PC-3 (cell line): ENCODE data around the gene FXYD1. TPM values are rescaled to one million over a fixed set of nuclear protein-coding genes. Genes with fewer than 3 reads are reported as not detected.

Experiments
- ATAC-seq: fragments of 200-7000 bp; cut with Tn5 transposase; 2 replicates; pipeline ENCODE4 v1.9.1; 2020; ENCODE audit warnings: mild to moderate bottlenecking, moderate library complexity
- BruUV-seq: library from RNA; stranded (reverse); fragments of 400-500 nt; replicated peaks from 2 replicates; lab custom pipeline; 2021; lab: Mats Ljungman, UMichigan
- CTCF ChIA-PET: fragments of 300-600 bp; sonication (Branson Sonifier 250); formaldehyde crosslinking; loops from one replicate; lab custom pipeline; 2022; ENCODE audit warnings: antibody characterized with exemption; lab: Charles Lee
- POLR2A ChIA-PET: fragments of 300-600 bp; sonication (Branson Sonifier 250); formaldehyde crosslinking; loops from one replicate; lab custom pipeline; 2022; ENCODE audit warnings: antibody characterized with exemption; ENCODE audit not compliant: unreplicated experiment; lab: Charles Lee
- DNase-seq: peaks from one replicate; pipeline ENCODE4 v3.0.0-alpha.2; 2015
- H2AFZ ChIP-seq: fragments of 300-600 bp; sonication (generic); 2 replicates; pipeline ENCODE4 v1.6.0; 2016; ENCODE audit warnings: antibody characterized with exemption, low read length
- H3F3A ChIP-seq: fragments of 300-600 bp; sonication (generic); one replicate; pipeline ENCODE4 v1.6.0; 2017; ENCODE audit warnings: antibody characterized with exemption, low read length, control low read depth, mild to moderate bottlenecking; ENCODE audit not compliant: unreplicated experiment
- H3K27ac ChIP-seq: fragments of 300-600 bp; sonication (generic); 2 replicates; pipeline ENCODE4 v1.5.1; 2016; ENCODE audit warnings: mild to moderate bottlenecking, low read length
- H3K27me3 ChIP-seq: fragments of 300-600 bp; sonication (generic); 2 replicates; pipeline ENCODE4 v1.6.1; 2016; ENCODE audit warnings: low read length, mixed read lengths
- H3K36me3 ChIP-seq: fragments of 300-600 bp; sonication (generic); 2 replicates; pipeline ENCODE4 v1.6.1; 2016; ENCODE audit warnings: low read depth, mixed run types, low read length, mixed read lengths
- H3K4me1 ChIP-seq: fragments of 300-600 bp; sonication (generic); 2 replicates; pipeline ENCODE4 v1.5.1; 2016; ENCODE audit warnings: low read length; ENCODE audit not compliant: insufficient read depth
- H3K4me2 ChIP-seq: fragments of 300-600 bp; sonication (generic); 2 replicates; pipeline ENCODE4 v1.6.0; 2016; ENCODE audit warnings: low read length
- H3K4me3 ChIP-seq: fragments of 300-600 bp; sonication (generic); 2 replicates; pipeline ENCODE4 v1.5.1; 2016; ENCODE audit warnings: mild to moderate bottlenecking, low read length, mixed read lengths
- H3K79me2 ChIP-seq: fragments of 300-600 bp; sonication (generic); 2 replicates; pipeline ENCODE4 v1.6.1; 2017; ENCODE audit warnings: low read length, mixed read lengths
- H3K9ac ChIP-seq: fragments of 300-600 bp; sonication (generic); 2 replicates; pipeline ENCODE4 v1.6.0; 2016; ENCODE audit warnings: mild to moderate bottlenecking, low read length
- H3K9me2 ChIP-seq: fragments of 300-600 bp; sonication (generic); replicated peaks from 2 replicates; pipeline ENCODE4 v1.6.1; 2016; ENCODE audit warnings: mixed run types, low read length, mixed read lengths
- H3K9me3 ChIP-seq: fragments of 300-600 bp; sonication (generic); 2 replicates; pipeline ENCODE4 v1.6.1; 2016; ENCODE audit warnings: low read length, mixed read lengths
- H4K20me1 ChIP-seq: fragments of 300-600 bp; sonication (generic); 2 replicates; pipeline ENCODE4 v1.6.1; 2016; ENCODE audit warnings: low read length, mixed read lengths
- CTCF ChIP-seq: fragments of 300-600 bp; sonication (generic); conservative IDR thresholded peaks from 2 replicates; pipeline ENCODE4 v1.5.1; 2017; ENCODE audit warnings: antibody characterized with exemption, low read depth, mild to moderate bottlenecking, low read length
- EZH2 ChIP-seq: fragments of 300-600 bp; sonication (generic); IDR thresholded peaks from one replicate; pipeline ENCODE4 v1.6.1; 2017; ENCODE audit warnings: antibody characterized with exemption, mild to moderate bottlenecking, low read length; ENCODE audit not compliant: unreplicated experiment
- EZH2phosphoT487 ChIP-seq: fragments of 300-600 bp; sonication (generic); IDR thresholded peaks from 2 replicates; pipeline ENCODE4 v1.6.1; 2018; ENCODE audit warnings: mild to moderate bottlenecking, antibody characterized with exemption, low read length, borderline replicate concordance
- intact Hi-C: fragments of 100-400 bp; cut with micrococcal nuclease; formaldehyde crosslinking; loops from 2 replicates; pipeline ENCODE4 v1.9.0; 2023
- total RNA-seq: library from RNA; depleted of rRNA; stranded (reverse); fragments of >200 nt; gene quantifications from 2 replicates; pipeline ENCODE4 v1.2.3, GENCODE V29; 2014

Gene FXYD1
- total RNA-seq, 1 experiment from 2014 or later = not detected

GRCh38 chr19:35106291-35106583 lies 32.4 kb upstream of the FXYD1 start:
- Histone ChIP-seq H3K79me2 (no peaks in the 10 kb centered on the region), H3K4me1 (peaks cover 7% of the 10 kb centered on the region), H2AFZ (no peak overlapping the region), H3K9me2 (no peaks in the 10 kb centered on the region), H3K4me3 (no peak overlapping the region), H3K36me3 (no peaks in the 10 kb centered on the region), H3K9me3 (no peaks in the 10 kb centered on the region), H3K4me2 (no peak overlapping the region), H3K9ac (no peak overlapping the region), H4K20me1 (no peaks in the 10 kb centered on the region), H3K27me3 (no peaks in the 10 kb centered on the region), H3F3A (no peaks in the 10 kb centered on the region), H3K27ac (no peak overlapping the region)
- DNase-seq = no peak
- POLR2A ChIA-PET = no interaction called here
- intact Hi-C loops = no loop called here
- CTCF ChIA-PET = no interaction called here
- no peak for TF ChIP-seq EZH2phosphoT487
- no peak for TF ChIP-seq EZH2
- TF ChIP-seq CTCF = no peak
- no peak for ATAC-seq
- BruUV-seq = no TSS peak

- peak overlapping the region; percentile 89 for H3K27ac ChIP-seq
Observed at GRCh38 chr19:35106898-35107541, 31.6 kb upstream of the FXYD1 start.

More at GRCh38 chr19:35106898-35107541, 31.6 kb upstream of the FXYD1 start:
- no TSS peak for BruUV-seq
- Histone ChIP-seq H3F3A (no peaks in the 10 kb centered on the region), H3K4me3 (no peak overlapping the region), H3K9ac (peak overlapping the region; percentile 45), H3K9me3 (no peaks in the 10 kb centered on the region), H4K20me1 (no peaks in the 10 kb centered on the region), H3K9me2 (no peaks in the 10 kb centered on the region), H3K79me2 (no peaks in the 10 kb centered on the region), H2AFZ (no peak overlapping the region), H3K4me1 (peaks cover 7% of the 10 kb centered on the region), H3K4me2 (peak overlapping the region; percentile 50), H3K36me3 (no peaks in the 10 kb centered on the region), H3K27me3 (no peaks in the 10 kb centered on the region)
- intact Hi-C loops = no loop called here
- DNase-seq (no peak), ATAC-seq (no peak)
- ChIA-PET CTCF (no interaction called here), POLR2A (no interaction called here)
- TF ChIP-seq CTCF = no peak
- no peak for TF ChIP-seq EZH2phosphoT487
- no peak for TF ChIP-seq EZH2
